ENCODE results near the gene MERTK. TPM values are rescaled to one million over a fixed set of nuclear protein-coding genes. Genes with fewer than 3 reads are reported as not detected.
A peak's percentile ranks its signal among the peaks of the same experiment; 100 is the strongest.

Gene MERTK
- total and polyA plus RNA-seq, 2 of the 13 experiments (the other 11 are each of a cell fraction or from before 2014, with no cell fraction given), result 37.3 to 44.7 TPM

DNA sequence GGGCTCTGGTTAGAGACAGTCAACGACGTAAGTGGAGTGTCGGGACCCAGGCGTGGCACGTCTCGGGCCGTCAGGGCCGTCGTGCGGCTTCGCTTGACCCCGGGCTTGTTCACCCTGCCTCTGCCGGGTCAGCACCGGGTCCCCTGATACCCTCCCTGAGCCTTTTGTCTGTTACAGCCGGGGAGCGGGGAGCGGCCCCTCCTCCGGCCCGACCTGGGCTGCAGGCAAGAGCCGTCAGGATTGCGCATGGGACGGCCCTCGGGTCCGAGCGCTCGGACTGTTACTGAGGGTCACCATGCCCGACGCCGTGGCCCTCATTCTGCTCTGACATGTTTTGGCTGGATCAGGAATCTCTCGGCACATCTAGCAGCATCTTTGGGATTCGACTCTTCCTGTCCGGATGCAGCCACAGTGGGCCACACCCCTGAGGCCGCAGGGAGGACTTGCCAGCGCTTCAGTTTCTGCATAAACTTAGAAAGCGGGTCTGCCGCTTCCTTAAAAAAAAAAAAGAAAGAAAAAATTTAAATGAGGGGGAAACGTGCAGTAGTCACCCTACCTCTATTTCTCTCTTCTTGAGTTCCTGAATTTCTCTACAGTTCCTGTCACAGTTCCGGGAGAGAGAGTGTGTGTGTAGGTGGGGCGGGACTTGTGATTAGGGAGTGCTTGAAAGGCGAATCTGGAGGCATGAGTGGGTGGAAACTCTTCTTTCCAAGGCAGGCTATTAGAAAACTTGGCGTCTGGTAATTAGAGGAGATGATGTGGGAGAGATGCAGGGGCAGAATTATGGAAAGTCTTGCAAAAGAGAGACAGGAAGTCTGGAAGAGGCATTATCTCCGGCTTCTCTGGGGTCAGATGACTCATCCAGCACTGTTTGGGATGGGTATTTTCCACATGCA lies 157.6 kb downstream of the MERTK start (continued):
- TF ChIP-seq NR2F1 (CRISPR knock-in tag; IDR thresholded peaks at IDR 0.05), result 0 out of 4 replicates have a peak, but pooled peaks of 1 of the 2 experiments have one; percentile 12
- TF ChIP-seq ELF4 (CRISPR knock-in tag; IDR thresholded peaks at IDR 0.05; ENCODE audit: borderline replicate concordance), result peak; percentile 64; the same call in 1 of the 2 replicates
- TF ChIP-seq ZFY (CRISPR knock-in tag; IDR thresholded peaks at IDR 0.05), result 0 out of 2 replicates have a peak, but pooled peaks have one; percentile 47
- TF ChIP-seq ZFX (CRISPR knock-in tag; IDR thresholded peaks at IDR 0.05; ENCODE audit: low read depth), result peak; percentile 15; the same call in 1 of the 2 replicates
- no peak for TF ChIP-seq SATB2 (CRISPR knock-in tag; IDR thresholded peaks at IDR 0.05)
- TF ChIP-seq ZFP36L1 (CRISPR knock-in tag; IDR thresholded peaks at IDR 0.05), result no peak
- peak; percentile 60; the same call in 1 of the 2 replicates for TF ChIP-seq SIN3A (IDR thresholded peaks at IDR 0.05; ENCODE audit: borderline replicate concordance, low read depth, low read length)
- TF ChIP-seq ZNF329 (CRISPR knock-in tag; IDR thresholded peaks at IDR 0.05; ENCODE audit: low read depth), result peak; percentile 59; the same call in 1 of the 2 replicates
- TF ChIP-seq, protein P1, sequence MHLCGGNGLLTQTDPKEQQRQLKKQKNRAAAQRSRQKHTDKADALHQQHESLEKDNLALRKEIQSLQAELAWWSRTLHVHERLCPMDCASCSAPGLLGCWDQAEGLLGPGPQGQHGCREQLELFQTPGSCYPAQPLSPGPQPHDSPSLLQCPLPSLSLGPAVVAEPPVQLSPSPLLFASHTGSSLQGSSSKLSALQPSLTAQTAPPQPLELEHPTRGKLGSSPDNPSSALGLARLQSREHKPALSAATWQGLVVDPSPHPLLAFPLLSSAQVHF (CRISPR knock-in tag; IDR thresholded peaks at IDR 0.05), result no peak
- TF ChIP-seq ISL2 (CRISPR knock-in tag; IDR thresholded peaks at IDR 0.05), result no peak
- TF ChIP-seq, protein P2, sequence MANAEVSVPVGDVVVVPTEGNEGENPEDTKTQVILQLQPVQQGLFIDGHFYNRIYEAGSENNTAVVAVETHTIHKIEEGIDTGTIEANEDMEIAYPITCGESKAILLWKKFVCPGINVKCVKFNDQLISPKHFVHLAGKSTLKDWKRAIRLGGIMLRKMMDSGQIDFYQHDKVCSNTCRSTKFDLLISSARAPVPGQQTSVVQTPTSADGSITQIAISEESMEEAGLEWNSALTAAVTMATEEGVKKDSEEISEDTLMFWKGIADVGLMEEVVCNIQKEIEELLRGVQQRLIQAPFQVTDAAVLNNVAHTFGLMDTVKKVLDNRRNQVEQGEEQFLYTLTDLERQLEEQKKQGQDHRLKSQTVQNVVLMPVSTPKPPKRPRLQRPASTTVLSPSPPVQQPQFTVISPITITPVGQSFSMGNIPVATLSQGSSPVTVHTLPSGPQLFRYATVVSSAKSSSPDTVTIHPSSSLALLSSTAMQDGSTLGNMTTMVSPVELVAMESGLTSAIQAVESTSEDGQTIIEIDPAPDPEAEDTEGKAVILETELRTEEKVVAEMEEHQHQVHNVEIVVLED (CRISPR knock-in tag; IDR thresholded peaks at IDR 0.05; ENCODE audit: borderline replicate concordance), result no peak
- TF ChIP-seq FOXK2 (IDR thresholded peaks at IDR 0.05), result no peak
- TF ChIP-seq ZNF530 (CRISPR knock-in tag; IDR thresholded peaks at IDR 0.05; ENCODE audit: low read depth), result peak; percentile 15; the same call in 1 of the 2 replicates
- TF ChIP-seq KLF6 (CRISPR knock-in tag; IDR thresholded peaks at IDR 0.05), result no peak
- TF ChIP-seq CCDC6 (CRISPR knock-in tag; IDR thresholded peaks at IDR 0.05), result 0 out of 2 replicates have a peak, but pooled peaks have one; percentile 15
- no peak for TF ChIP-seq HNRNPLL (IDR thresholded peaks at IDR 0.05; ENCODE audit: low read depth, low read length, poor library complexity, severe bottlenecking)
- TF ChIP-seq, protein P3, sequence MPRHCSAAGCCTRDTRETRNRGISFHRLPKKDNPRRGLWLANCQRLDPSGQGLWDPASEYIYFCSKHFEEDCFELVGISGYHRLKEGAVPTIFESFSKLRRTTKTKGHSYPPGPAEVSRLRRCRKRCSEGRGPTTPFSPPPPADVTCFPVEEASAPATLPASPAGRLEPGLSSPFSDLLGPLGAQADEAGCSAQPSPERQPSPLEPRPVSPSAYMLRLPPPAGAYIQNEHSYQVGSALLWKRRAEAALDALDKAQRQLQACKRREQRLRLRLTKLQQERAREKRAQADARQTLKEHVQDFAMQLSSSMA (CRISPR knock-in tag; IDR thresholded peaks at IDR 0.05), result peak; percentile 26; the same call in 1 of the 2 replicates
- peak; percentile 23; the same call in 1 of the 2 replicates for TF ChIP-seq ZKSCAN5 (CRISPR knock-in tag; IDR thresholded peaks at IDR 0.05)
- TF ChIP-seq MAFG (CRISPR knock-in tag; IDR thresholded peaks at IDR 0.05), result no peak
- peak; percentile 95; the same call in 1 of the 2 replicates for TF ChIP-seq ZNF598 (CRISPR knock-in tag; IDR thresholded peaks at IDR 0.05; ENCODE audit: borderline replicate concordance)
- TF ChIP-seq FOXJ3 (CRISPR knock-in tag; IDR thresholded peaks at IDR 0.05; ENCODE audit: borderline replicate concordance), result 0 out of 2 replicates have a peak, but pooled peaks have one; percentile 12
- no peak for TF ChIP-seq ZBTB42 (CRISPR knock-in tag; IDR thresholded peaks at IDR 0.05)
- no peak for TF ChIP-seq HCFC1 (IDR thresholded peaks at IDR 0.05; ENCODE audit: low read depth, low read length)
- 0 out of 2 replicates have a peak, but pooled peaks have one; percentile 73 for TF ChIP-seq ATRX (CRISPR knock-in tag; IDR thresholded peaks at IDR 0.05; ENCODE audit: borderline replicate concordance)
- TF ChIP-seq STAG1 (CRISPR knock-in tag; IDR thresholded peaks at IDR 0.05), result no peak
- TF ChIP-seq HOXA5 (CRISPR knock-in tag; IDR thresholded peaks at IDR 0.05), result peak; percentile 69
- no peak for TF ChIP-seq ZFAT (CRISPR knock-in tag; conservative IDR thresholded peaks at IDR 0.05)
- TF ChIP-seq ZNF788 (CRISPR knock-in tag; IDR thresholded peaks at IDR 0.05; ENCODE audit: borderline replicate concordance), result no peak
